ENCODE results near the gene AFF3. TPM values are rescaled to one million over a fixed set of nuclear protein-coding genes. Genes with fewer than 3 reads are reported as not detected.

AFF3 gene
- total and polyA plus RNA-seq, 10 of the 15 experiments (the other 5 are each of a cell fraction or from before 2014, with no cell fraction given) = 0.26 to 5.5 (median 3.0) TPM

DNA sequence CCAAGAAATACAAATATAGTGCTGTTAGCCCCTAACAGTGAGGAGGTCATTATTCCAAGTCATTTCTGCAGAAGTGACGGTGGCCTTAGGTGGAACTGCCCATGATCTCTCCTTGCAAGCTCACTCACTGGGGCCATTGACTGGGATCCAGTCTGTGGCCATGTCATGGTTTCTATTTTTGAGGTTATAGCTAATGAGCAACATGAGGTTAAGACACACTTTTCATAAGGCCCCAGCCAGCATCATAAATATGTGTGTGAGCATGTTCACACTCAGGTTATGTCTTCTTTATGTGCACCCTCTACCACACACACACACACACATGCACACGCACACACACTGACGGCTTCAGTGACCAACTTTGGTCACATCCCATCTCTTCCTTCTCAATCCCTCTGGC lies 484 bp downstream of the AFF3 start (continued):
- TF ChIP-seq, protein P1, sequence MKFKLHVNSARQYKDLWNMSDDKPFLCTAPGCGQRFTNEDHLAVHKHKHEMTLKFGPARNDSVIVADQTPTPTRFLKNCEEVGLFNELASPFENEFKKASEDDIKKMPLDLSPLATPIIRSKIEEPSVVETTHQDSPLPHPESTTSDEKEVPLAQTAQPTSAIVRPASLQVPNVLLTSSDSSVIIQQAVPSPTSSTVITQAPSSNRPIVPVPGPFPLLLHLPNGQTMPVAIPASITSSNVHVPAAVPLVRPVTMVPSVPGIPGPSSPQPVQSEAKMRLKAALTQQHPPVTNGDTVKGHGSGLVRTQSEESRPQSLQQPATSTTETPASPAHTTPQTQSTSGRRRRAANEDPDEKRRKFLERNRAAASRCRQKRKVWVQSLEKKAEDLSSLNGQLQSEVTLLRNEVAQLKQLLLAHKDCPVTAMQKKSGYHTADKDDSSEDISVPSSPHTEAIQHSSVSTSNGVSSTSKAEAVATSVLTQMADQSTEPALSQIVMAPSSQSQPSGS (IDR thresholded peaks at IDR 0.05; ENCODE audit: low read length) = no peak
- no peak for TF ChIP-seq DPF2 (IDR thresholded peaks at IDR 0.05)
- TF ChIP-seq BACH1 (IDR thresholded peaks at IDR 0.05; ENCODE audit: borderline replicate concordance) = no peak
- no peak for TF ChIP-seq NR2C2 (IDR thresholded peaks at IDR 0.05; ENCODE audit: borderline replicate concordance, control insufficient read depth, insufficient read length, low read depth)
- TF ChIP-seq CHD2 (IDR thresholded peaks at IDR 0.05; ENCODE audit: borderline replicate concordance, low read depth, low read length) = no peak

DNA sequence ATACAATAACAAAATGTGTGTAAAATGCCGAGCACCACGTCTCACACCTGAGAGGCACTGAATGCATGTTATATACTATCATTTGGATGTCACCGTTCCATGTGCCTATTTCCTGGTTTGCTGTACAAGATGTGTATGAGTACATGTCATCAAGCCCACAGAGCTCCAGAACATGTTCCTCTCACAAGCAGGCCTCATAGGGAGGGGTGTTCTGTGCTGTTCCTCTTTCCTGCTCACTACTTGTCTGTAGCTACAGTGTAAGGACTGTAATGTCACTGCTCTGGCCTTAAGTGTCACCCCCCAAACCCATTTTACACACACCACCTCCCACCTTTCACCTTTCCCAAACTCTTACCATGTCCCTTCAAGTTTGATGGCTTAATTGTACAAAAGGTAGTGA lies 1.8 kb downstream of the AFF3 start:
- Histone ChIP-seq H3K9ac (ENCODE audit: control insufficient read depth, insufficient read depth, low read length) (no peak overlapping the region), H3K9me3 (replicated peaks; ENCODE audit: control insufficient read depth, insufficient read depth, low read length) (peaks cover 16% of the 10 kb centered on the region; the same call in 2 of the 3 replicates), H3K4me2 (ENCODE audit: control insufficient read depth, insufficient read depth) (peak overlapping the region; percentile 53), H3K79me2 (ENCODE audit: control insufficient read depth, insufficient read depth, low read length) (no peaks in the 10 kb centered on the region; the same call in none of the 2 replicates), H3K27me3 (replicated peaks in 1 of 2; ENCODE audit: control insufficient read depth in 2 of 2, insufficient read depth in 2 of 2, low read length in 1 of 2) (0 out of 4 replicates have a peak, but pooled peaks cover 0 to 3% of the 10 kb centered on the region in 2 experiments), H3K4me3 (0 out of 2 replicates have a peak overlapping the region, but pooled peaks have one; percentile 28), H2AFZ (ENCODE audit: control insufficient read depth, low read depth, low read length) (no peak overlapping the region), H3K27ac (ENCODE audit: control insufficient read depth, insufficient read depth) (peak overlapping the region; percentile 19; the same call in 1 of the 2 replicates), H4K20me1 (ENCODE audit: control insufficient read depth, insufficient read depth) (peaks cover 3% of the 10 kb centered on the region; the same call in 1 of the 2 replicates), H3K4me1 (ENCODE audit: control insufficient read depth, insufficient read depth, low read length) (peaks cover 31% of the 10 kb centered on the region), H3K36me3 (ENCODE audit: control insufficient read depth in 2 of 2, insufficient read depth in 2 of 2, low read length in 1 of 2) (no peaks in the 10 kb centered on the region)
- ChIA-PET POLR2A (no interaction called here), CTCF (no interaction called here), RAD21 (ENCODE audit: unreplicated experiment) (no interaction called here), SMC1A (ENCODE audit: uncharacterized antibody, unreplicated experiment) (no interaction called here)
- ATAC-seq (no peak), FAIRE-seq (no peak), DNase-seq (ENCODE audit: low read depth, low spot score) (no peak)
- 0% methylated on average over 3 of the region's 3 CpGs for WGBS (ENCODE audit: insufficient coverage, insufficient replicate concordance, low lambda C conversion rate, missing lambda C conversion rate)
- BruUV-seq (replicated peaks) = no TSS peak
- TF ChIP-seq EP300 (IDR thresholded peaks at IDR 0.05; ENCODE audit: borderline replicate concordance in 1 of 2, control insufficient read depth in 1 of 2, low read depth in 2 of 2, low read length in 2 of 2) (no peak), MYB (IDR thresholded peaks at IDR 0.05; ENCODE audit: borderline replicate concordance, low read depth, low read length) (no peak), TCF3 (IDR thresholded peaks at IDR 0.05; ENCODE audit: borderline replicate concordance, insufficient read depth, low read depth, low read length) (no peak), TCF12 (IDR thresholded peaks at IDR 0.05; ENCODE audit: low read depth, low read length) (no peak)
- TF ChIP-seq, protein P2, sequence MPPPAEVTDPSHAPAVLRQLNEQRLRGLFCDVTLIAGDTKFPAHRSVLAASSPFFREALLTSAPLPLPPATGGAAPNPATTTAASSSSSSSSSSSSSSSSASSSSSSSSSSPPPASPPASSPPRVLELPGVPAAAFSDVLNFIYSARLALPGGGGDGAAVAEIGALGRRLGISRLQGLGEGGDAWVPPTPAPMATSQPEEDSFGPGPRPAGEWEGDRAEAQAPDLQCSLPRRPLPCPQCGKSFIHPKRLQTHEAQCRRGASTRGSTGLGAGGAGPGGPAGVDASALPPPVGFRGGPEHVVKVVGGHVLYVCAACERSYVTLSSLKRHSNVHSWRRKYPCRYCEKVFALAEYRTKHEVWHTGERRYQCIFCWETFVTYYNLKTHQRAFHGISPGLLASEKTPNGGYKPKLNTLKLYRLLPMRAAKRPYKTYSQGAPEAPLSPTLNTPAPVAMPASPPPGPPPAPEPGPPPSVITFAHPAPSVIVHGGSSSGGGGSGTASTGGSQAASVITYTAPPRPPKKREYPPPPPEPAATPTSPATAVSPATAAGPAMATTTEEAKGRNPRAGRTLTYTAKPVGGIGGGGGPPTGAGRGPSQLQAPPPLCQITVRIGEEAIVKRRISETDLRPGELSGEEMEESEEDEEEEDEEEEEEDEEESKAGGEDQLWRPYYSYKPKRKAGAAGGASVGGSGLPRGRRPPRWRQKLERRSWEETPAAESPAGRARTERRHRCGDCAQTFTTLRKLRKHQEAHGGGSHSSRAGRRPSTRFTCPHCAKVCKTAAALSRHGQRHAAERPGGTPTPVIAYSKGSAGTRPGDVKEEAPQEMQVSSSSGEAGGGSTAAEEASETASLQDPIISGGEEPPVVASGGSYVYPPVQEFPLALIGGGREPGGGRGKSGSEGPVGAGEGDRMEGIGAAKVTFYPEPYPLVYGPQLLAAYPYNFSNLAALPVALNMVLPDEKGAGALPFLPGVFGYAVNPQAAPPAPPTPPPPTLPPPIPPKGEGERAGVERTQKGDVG (CRISPR knock-in tag; IDR thresholded peaks at IDR 0.05) = no peak
- in situ Hi-C loops (cut with MboI) (no loop called here), intact Hi-C loops (cut with micrococcal nuclease; ENCODE audit: unreplicated experiment) (no loop called here)

Measured in GM12878 (cell line).